ENCODE data around the gene ASCL2.

Gene ASCL2

DNA sequence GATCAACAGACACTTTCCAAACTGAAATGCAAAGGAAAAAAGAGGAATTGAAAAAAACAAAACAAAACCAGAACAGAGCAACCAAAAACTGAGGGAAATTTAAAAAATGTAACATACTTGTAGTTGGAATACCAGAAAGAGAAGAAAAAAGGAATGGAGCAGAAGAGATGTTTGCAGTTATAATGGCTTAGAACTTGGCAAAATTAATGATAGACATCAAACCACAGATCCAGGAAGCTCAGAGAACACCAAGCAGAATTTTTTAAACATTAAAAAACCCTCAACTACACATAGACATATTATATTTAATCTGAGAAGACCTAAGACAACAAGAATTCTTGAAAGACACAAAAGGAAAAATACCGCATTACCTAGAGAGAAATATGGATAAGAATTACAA lies 46.1 kb downstream of the ASCL2 start:
- Histone ChIP-seq H3K79me2 (ENCODE audit: control insufficient read depth, low read length) (no peaks in the 10 kb centered on the region), H3K9me2 (replicated peaks; ENCODE audit: control insufficient read depth, low read length) (no peaks in the 10 kb centered on the region), H3K9me3 (ENCODE audit: control insufficient read depth, insufficient read depth, low read length) (peaks cover 2% of the 10 kb centered on the region; the same call in 1 of the 2 replicates), H3K27me3 (ENCODE audit: control insufficient read depth, low read length) (peaks cover 24% of the 10 kb centered on the region), H3K4me3 (ENCODE audit: low read length) (no peak overlapping the region), H3K36me3 (ENCODE audit: control insufficient read depth, low read length) (no peaks in the 10 kb centered on the region), H3K27ac (ENCODE audit: low read depth, low read length) (no peak overlapping the region), H3F3A (ENCODE audit: control insufficient read depth, insufficient read depth) (no peaks in the 10 kb centered on the region), H3K4me1 (ENCODE audit: control insufficient read depth, low read length) (no peaks in the 10 kb centered on the region), H4K20me1 (ENCODE audit: control insufficient read depth, insufficient read depth, low read depth, low read length) (no peaks in the 10 kb centered on the region), H3K4me2 (ENCODE audit: low read length) (no peak overlapping the region)
- TF ChIP-seq, protein P1, sequence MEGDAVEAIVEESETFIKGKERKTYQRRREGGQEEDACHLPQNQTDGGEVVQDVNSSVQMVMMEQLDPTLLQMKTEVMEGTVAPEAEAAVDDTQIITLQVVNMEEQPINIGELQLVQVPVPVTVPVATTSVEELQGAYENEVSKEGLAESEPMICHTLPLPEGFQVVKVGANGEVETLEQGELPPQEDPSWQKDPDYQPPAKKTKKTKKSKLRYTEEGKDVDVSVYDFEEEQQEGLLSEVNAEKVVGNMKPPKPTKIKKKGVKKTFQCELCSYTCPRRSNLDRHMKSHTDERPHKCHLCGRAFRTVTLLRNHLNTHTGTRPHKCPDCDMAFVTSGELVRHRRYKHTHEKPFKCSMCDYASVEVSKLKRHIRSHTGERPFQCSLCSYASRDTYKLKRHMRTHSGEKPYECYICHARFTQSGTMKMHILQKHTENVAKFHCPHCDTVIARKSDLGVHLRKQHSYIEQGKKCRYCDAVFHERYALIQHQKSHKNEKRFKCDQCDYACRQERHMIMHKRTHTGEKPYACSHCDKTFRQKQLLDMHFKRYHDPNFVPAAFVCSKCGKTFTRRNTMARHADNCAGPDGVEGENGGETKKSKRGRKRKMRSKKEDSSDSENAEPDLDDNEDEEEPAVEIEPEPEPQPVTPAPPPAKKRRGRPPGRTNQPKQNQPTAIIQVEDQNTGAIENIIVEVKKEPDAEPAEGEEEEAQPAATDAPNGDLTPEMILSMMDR (IDR thresholded peaks at IDR 0.05; ENCODE audit: low read depth, low read length, poor library complexity, severe bottlenecking): no peak
- TF ChIP-seq EZH2phosphoT487 (IDR thresholded peaks at IDR 0.05; ENCODE audit: borderline replicate concordance, low read length): no peak

DNA sequence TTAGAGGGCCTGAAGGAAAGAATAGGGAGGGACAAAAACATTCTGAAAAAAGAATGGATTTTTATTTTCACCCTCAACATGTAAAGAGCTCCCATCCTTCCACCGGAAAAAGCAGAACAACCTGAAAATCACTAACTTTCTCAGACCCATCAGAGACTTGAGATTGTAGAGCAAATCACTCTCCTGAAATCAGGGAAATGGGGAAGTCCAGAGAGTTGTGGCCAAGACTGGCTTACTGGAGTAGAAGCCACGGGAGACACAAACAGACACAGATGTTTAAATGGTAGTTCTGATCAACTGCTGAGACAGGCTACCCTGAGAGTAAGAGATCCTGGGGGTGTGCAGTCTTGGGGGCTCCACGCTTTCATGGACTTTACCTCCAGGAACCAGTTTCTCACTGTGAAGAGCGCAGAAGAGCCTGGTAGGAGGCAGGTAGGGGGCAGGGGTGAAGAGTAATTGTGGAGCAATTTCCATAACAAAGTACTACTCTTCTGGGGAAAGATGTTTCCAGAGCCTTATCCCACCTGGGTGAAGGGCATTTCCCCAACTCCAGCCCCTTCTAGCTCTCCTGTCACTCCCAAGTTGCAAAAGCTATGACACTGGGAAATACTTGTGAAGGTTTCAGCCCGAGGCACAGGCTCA lies 47.1 kb downstream of the ASCL2 start:
- H3K9me3 ChIP-seq (ENCODE audit: control insufficient read depth, insufficient read depth, low read length): no peaks in the 10 kb centered on the region
- H3K27ac ChIP-seq (ENCODE audit: low read depth, low read length): no peak overlapping the region
- no peaks in the 10 kb centered on the region for H3K9me2 ChIP-seq (replicated peaks; ENCODE audit: control insufficient read depth, low read length)
- H3F3A ChIP-seq (ENCODE audit: control insufficient read depth, insufficient read depth): no peaks in the 10 kb centered on the region
- H3K4me1 ChIP-seq (ENCODE audit: control insufficient read depth, low read length): no peaks in the 10 kb centered on the region
- TF ChIP-seq EZH2phosphoT487 (IDR thresholded peaks at IDR 0.05; ENCODE audit: borderline replicate concordance, low read length): no peak
- TF ChIP-seq, protein P1 (IDR thresholded peaks at IDR 0.05; ENCODE audit: low read depth, low read length, poor library complexity, severe bottlenecking): no peak
- H3K4me3 ChIP-seq (ENCODE audit: low read length): no peak overlapping the region
- no peaks in the 10 kb centered on the region for H3K79me2 ChIP-seq (ENCODE audit: control insufficient read depth, low read length)
- no peaks in the 10 kb centered on the region for H3K36me3 ChIP-seq (ENCODE audit: control insufficient read depth, low read length)
- no peaks in the 10 kb centered on the region for H4K20me1 ChIP-seq (ENCODE audit: control insufficient read depth, insufficient read depth, low read depth, low read length)
- peaks cover 24% of the 10 kb centered on the region for H3K27me3 ChIP-seq (ENCODE audit: control insufficient read depth, low read length)
- H3K4me2 ChIP-seq (ENCODE audit: low read length): no peak overlapping the region

DNA sequence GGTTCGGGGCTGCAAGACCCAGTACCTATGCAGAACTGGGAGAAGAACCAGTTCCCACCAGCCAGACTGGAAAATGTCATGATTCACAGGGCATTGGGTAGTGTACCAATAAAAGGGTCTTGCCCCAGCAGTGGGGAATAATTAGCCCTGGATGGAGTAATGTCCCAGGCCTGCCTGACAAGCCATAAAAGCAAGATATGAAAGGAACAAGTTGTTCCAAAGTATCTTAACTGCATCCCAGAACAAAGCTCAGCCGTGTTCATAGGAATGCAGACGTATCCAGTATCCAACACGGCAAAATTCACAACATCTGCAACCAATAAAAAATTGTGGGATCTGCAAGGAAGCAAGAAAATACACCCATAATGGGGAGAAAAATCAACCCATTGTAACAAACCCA lies 47.9 kb downstream of the ASCL2 start:
- Histone ChIP-seq H3K9me2 (replicated peaks; ENCODE audit: control insufficient read depth, low read length) (no peaks in the 10 kb centered on the region), H4K20me1 (ENCODE audit: control insufficient read depth, insufficient read depth, low read depth, low read length) (no peaks in the 10 kb centered on the region), H3F3A (ENCODE audit: control insufficient read depth, insufficient read depth) (no peaks in the 10 kb centered on the region), H3K36me3 (ENCODE audit: control insufficient read depth, low read length) (no peaks in the 10 kb centered on the region), H3K4me3 (ENCODE audit: low read length) (no peak overlapping the region), H3K4me1 (ENCODE audit: control insufficient read depth, low read length) (no peaks in the 10 kb centered on the region), H3K4me2 (ENCODE audit: low read length) (no peak overlapping the region), H3K27ac (ENCODE audit: low read depth, low read length) (no peak overlapping the region), H3K27me3 (ENCODE audit: control insufficient read depth, low read length) (peaks cover 24% of the 10 kb centered on the region), H3K9me3 (ENCODE audit: control insufficient read depth, insufficient read depth, low read length) (no peaks in the 10 kb centered on the region), H3K79me2 (ENCODE audit: control insufficient read depth, low read length) (no peaks in the 10 kb centered on the region)
- TF ChIP-seq, protein P1 (IDR thresholded peaks at IDR 0.05; ENCODE audit: low read depth, low read length, poor library complexity, severe bottlenecking): no peak
- no peak for TF ChIP-seq EZH2phosphoT487 (IDR thresholded peaks at IDR 0.05; ENCODE audit: borderline replicate concordance, low read length)
